ENCODE data around the gene IL17B. TPM values are rescaled to one million over a fixed set of nuclear protein-coding genes. Genes with fewer than 3 reads are reported as not detected.

Gene IL17B
- total RNA-seq, 6 experiments from 2014 or later, result 0.50 to 0.85 (median 0.76) TPM

DNA sequence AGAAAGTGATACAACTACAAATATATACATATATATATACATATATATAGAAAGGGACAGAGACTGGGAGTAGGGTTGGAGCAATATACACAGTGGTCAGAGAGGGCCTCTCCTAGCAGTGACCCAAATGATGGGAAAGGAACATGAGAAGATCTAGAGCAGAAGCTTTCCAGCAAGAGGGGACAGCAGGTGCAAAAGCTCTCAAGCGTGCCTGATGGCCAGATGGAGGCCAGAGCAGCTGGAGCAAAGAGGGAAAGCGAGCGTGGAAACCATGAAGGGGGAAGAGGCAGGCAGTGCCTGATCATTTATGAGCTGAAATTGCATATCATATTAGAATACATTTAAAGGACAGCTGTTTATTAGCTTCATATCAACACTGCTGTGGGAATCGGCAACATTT, 41.4 kb downstream of the IL17B start:
- Mint-ChIP-seq H3K9me3 (no peaks in the 10 kb centered on the region), H3K4me1 (ENCODE audit: low read depth) (peaks cover 13% of the 10 kb centered on the region), H3K27ac (no peak overlapping the region), H3K27me3 (ENCODE audit: insufficient read depth) (no peaks in the 10 kb centered on the region), H3K4me3 (no peak overlapping the region), H3K36me3 (ENCODE audit: low read depth) (no peaks in the 10 kb centered on the region)
- TF ChIP-seq, protein P1, sequence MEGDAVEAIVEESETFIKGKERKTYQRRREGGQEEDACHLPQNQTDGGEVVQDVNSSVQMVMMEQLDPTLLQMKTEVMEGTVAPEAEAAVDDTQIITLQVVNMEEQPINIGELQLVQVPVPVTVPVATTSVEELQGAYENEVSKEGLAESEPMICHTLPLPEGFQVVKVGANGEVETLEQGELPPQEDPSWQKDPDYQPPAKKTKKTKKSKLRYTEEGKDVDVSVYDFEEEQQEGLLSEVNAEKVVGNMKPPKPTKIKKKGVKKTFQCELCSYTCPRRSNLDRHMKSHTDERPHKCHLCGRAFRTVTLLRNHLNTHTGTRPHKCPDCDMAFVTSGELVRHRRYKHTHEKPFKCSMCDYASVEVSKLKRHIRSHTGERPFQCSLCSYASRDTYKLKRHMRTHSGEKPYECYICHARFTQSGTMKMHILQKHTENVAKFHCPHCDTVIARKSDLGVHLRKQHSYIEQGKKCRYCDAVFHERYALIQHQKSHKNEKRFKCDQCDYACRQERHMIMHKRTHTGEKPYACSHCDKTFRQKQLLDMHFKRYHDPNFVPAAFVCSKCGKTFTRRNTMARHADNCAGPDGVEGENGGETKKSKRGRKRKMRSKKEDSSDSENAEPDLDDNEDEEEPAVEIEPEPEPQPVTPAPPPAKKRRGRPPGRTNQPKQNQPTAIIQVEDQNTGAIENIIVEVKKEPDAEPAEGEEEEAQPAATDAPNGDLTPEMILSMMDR (IDR thresholded peaks at IDR 0.05), result no peak
- DNase-seq, result no peak

DNA sequence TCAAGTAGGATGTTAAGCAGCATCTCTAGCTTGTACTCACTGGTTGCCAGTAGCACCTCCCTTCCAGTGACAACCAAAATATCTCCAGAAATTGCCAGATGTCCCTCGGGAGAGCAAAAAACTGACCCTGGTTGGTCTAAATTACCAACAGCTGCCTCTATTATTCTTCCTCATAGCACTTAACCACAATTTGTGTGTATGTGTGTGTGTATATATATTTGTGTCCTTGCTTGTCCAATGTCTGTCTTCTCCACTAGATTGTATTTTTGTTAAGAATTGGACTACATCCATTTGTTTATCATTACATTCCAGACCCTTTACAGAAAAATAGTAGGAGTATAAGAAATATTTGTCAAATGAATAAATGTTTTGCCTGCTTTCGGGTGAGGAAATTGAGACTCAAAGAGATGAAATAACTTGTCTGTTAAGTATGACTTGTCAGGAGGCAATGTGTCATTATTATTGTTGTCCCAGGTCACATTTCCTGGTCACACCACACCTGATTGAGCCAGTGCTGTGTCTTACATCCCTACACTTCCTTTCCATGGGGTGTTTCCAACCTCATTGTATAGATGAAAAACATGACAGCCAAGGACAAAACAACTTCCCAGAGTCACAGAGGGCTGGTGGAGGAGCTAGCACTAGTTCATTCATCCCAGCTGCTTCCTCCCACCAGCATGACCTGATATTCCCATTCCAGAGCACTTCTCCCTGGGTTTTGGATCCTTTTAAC, 45.2 kb downstream of the IL17B start:
- Mint-ChIP-seq H3K4me3 (no peak overlapping the region), H3K27ac (peak overlapping the region; percentile 6; the same call in 1 of the 2 replicates), H3K36me3 (ENCODE audit: low read depth) (no peaks in the 10 kb centered on the region; the same call in 1 of the 2 replicates), H3K9me3 (no peaks in the 10 kb centered on the region), H3K4me1 (ENCODE audit: low read depth) (peaks cover 13% of the 10 kb centered on the region), H3K27me3 (ENCODE audit: insufficient read depth) (no peaks in the 10 kb centered on the region)
- TF ChIP-seq, protein P1 (IDR thresholded peaks at IDR 0.05), result no peak
- DNase-seq, result no peak

DNA sequence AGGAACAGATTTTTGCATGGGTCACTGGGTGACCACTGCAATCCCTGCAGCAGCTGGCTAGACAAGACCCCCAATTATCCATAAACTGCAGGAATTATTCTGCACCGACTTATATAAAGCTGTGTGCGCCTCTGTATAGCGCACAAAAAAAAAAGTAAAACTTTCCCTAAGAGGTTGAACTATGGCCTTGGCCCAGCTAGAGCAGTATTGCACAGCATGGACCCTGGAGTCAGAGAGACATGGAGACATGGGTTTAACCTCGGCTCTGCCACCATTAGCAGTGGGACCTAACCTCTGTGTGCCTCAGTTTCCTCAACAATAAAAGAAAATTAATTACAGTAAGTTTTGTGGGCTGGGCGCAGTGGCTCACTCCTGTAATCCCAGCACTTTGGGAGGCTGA, 50.9 kb downstream of the IL17B start:
- Mint-ChIP-seq H3K27me3 (ENCODE audit: insufficient read depth) (no peaks in the 10 kb centered on the region), H3K9me3 (no peaks in the 10 kb centered on the region), H3K4me3 (no peak overlapping the region), H3K4me1 (ENCODE audit: low read depth) (peaks cover 21% of the 10 kb centered on the region), H3K27ac (no peak overlapping the region), H3K36me3 (ENCODE audit: low read depth) (no peaks in the 10 kb centered on the region; the same call in 1 of the 2 replicates)
- TF ChIP-seq, protein P1 (IDR thresholded peaks at IDR 0.05), result no peak
- no peak for DNase-seq

DNA sequence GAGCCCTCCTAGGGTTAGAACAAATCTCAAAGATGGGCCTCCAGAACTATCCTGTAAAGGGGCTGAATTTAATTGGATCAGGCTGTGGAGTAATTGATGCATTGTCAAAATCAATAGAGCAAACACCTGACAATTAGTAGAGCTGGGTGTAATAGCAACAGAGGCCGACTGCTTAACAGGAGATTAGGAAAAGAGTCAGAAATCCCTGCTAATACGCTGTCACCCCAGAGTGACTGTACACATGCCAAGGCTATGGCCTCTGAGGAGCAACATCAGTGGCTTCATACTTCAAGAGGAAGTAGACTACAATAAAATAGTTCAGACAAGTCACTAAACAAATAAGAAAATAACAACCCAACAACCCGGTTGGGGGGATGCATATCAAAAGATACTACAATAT, 52.5 kb downstream of the IL17B start:
- no peaks in the 10 kb centered on the region for H3K9me3 Mint-ChIP-seq
- peaks cover 23% of the 10 kb centered on the region for H3K4me1 Mint-ChIP-seq (ENCODE audit: low read depth)
- DNase-seq, result no peak
- H3K27ac Mint-ChIP-seq, result no peak overlapping the region
- TF ChIP-seq, protein P1 (IDR thresholded peaks at IDR 0.05), result no peak
- no peaks in the 10 kb centered on the region for H3K27me3 Mint-ChIP-seq (ENCODE audit: insufficient read depth)
- H3K36me3 Mint-ChIP-seq (ENCODE audit: low read depth), result no peaks in the 10 kb centered on the region; the same call in 1 of the 2 replicates
- H3K4me3 Mint-ChIP-seq, result no peak overlapping the region

DNA sequence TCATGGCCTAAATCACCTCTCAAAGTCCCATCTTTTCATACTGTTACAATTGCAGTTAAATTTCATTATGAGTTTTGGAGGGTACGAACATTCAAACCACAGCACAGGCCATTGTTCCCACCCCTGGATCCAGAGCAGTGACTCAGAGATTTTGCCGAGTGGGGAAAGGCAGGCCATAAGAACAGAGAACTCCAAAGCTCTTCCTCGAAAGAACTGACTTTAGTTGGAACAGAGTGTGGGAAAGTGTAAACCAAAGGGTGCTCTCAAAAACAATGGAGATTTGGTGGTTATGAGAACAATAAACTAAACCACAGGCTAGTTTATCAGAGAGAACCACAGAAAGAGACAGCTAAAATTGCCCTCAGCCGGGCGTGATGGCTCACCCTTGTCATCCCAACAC, 53.2 kb downstream of the IL17B start:
- TF ChIP-seq, protein P1 (IDR thresholded peaks at IDR 0.05), result no peak
- no peak overlapping the region for H3K27ac Mint-ChIP-seq
- H3K9me3 Mint-ChIP-seq, result no peaks in the 10 kb centered on the region
- DNase-seq, result no peak
- peaks cover 28% of the 10 kb centered on the region for H3K4me1 Mint-ChIP-seq (ENCODE audit: low read depth)
- H3K36me3 Mint-ChIP-seq (ENCODE audit: low read depth), result no peaks in the 10 kb centered on the region
- H3K27me3 Mint-ChIP-seq (ENCODE audit: insufficient read depth), result no peaks in the 10 kb centered on the region
- no peak overlapping the region for H3K4me3 Mint-ChIP-seq

All from HFFc6 (cell line).